IMR-90 (cell line): Measurements from ENCODE around the gene PTRH2. TPM values are rescaled to one million over a fixed set of nuclear protein-coding genes. Genes with fewer than 3 reads are reported as not detected.

Experiments used
- ATAC-seq: fragments of 200-7000 bp; cut with Tn5 transposase; 2 replicates; pipeline ENCODE4 v1.9.1; 2020; ENCODE audit warnings: low read depth, mild to moderate bottlenecking, moderate library complexity
- BruUV-seq: library from RNA; stranded (reverse); fragments of 400-500 nt; replicated peaks from 2 replicates; lab custom pipeline; 2021; lab: Mats Ljungman, UMichigan
- CTCF ChIA-PET: fragments of 300-600 bp; formaldehyde crosslinking; extraction: SDS; loops from one replicate; lab custom pipeline; 2021; ENCODE audit warnings: antibody characterized with exemption; lab: Yijun Ruan, JAX
- POLR2A ChIA-PET: fragments of 300-600 bp; sonication (Branson Sonifier 250); formaldehyde crosslinking; loops from one replicate; lab custom pipeline; 2022; ENCODE audit warnings: antibody characterized with exemption; ENCODE audit not compliant: unreplicated experiment; lab: Charles Lee
- DNase-seq: peaks from one replicate; pipeline ENCODE4 v3.0.0; 2013
- H2AFZ ChIP-seq: replicated peaks from 2 replicates; pipeline ENCODE3; 2013; ENCODE audit warnings: low read length, mild to moderate bottlenecking; ENCODE audit not compliant: poor library complexity
- H2AK5ac ChIP-seq: 2 replicates; pipeline ENCODE4 v1.6.1; 2013; ENCODE audit warnings: low read depth, low read length, inconsistent platforms
- H2AK9ac ChIP-seq: replicated peaks from 2 replicates; pipeline ENCODE3; 2013; ENCODE audit warnings: mild to moderate bottlenecking, low read depth, low read length, moderate library complexity; ENCODE audit not compliant: poor library complexity
- H2BK120ac ChIP-seq: 2 replicates; pipeline ENCODE4 v1.6.1; 2013; ENCODE audit warnings: low read depth, low read length, inconsistent platforms
- H2BK15ac ChIP-seq: 3 replicates; pipeline ENCODE4 v1.6.1; 2013; ENCODE audit warnings: low read depth, low read length, inconsistent platforms
- H2BK20ac ChIP-seq: 2 replicates; pipeline ENCODE4 v1.6.1; 2013; ENCODE audit warnings: low read depth, mild to moderate bottlenecking, inconsistent platforms, low read length, moderate library complexity
- H2BK5ac ChIP-seq: 2 replicates; pipeline ENCODE4 v1.6.1; 2013; ENCODE audit warnings: mild to moderate bottlenecking, low read depth, low read length, inconsistent platforms; ENCODE audit not compliant: poor library complexity, severe bottlenecking
- H3K14ac ChIP-seq: replicated peaks from 2 replicates; pipeline ENCODE4 v1.6.1; 2013; ENCODE audit warnings: low read depth, low read length, inconsistent platforms
- H3K18ac ChIP-seq: 2 replicates; pipeline ENCODE4 v1.6.1; 2013; ENCODE audit warnings: low read depth, low read length, control low read depth
- H3K23ac ChIP-seq: 2 replicates; pipeline ENCODE4 v1.6.1; 2013; ENCODE audit warnings: low read depth, low read length, inconsistent platforms
- H3K27ac ChIP-seq: 2 replicates; pipeline ENCODE4 v1.5.1; 2013; ENCODE audit warnings: mild to moderate bottlenecking, control low read depth, low read length; ENCODE audit not compliant: insufficient read depth
- H3K27me3 ChIP-seq: 2 replicates; pipeline ENCODE4 v1.6.1; 2013; ENCODE audit warnings: low read length; ENCODE audit not compliant: control insufficient read depth, insufficient read depth
- H3K36me3 ChIP-seq: 2 replicates; pipeline ENCODE4 v1.6.1; 2013; ENCODE audit warnings: low read length, mixed read lengths; ENCODE audit not compliant: control insufficient read depth, insufficient read depth
- H3K4ac ChIP-seq: 2 replicates; pipeline ENCODE4 v1.6.1; 2013; ENCODE audit warnings: low read depth, low read length, inconsistent platforms
- H3K4me1 ChIP-seq: 2 replicates; pipeline ENCODE4 v1.6.1; 2013; ENCODE audit warnings: low read length, mixed read lengths; ENCODE audit not compliant: control insufficient read depth, insufficient read depth
- H3K4me2 ChIP-seq: 2 replicates; pipeline ENCODE4 v1.6.1; 2013; ENCODE audit warnings: low read depth, mild to moderate bottlenecking, control low read depth, low read length, moderate library complexity
- H3K4me3 ChIP-seq: 2 replicates; pipeline ENCODE4 v1.5.1; 2013; ENCODE audit warnings: low read depth, mild to moderate bottlenecking, control low read depth, low read length, moderate library complexity; ENCODE audit not compliant: insufficient read depth
- H3K56ac ChIP-seq: 2 replicates; pipeline ENCODE4 v1.6.1; 2013; ENCODE audit warnings: low read length, inconsistent platforms; ENCODE audit not compliant: insufficient read depth; ENCODE audit errors: extremely low read depth
- H3K79me1 ChIP-seq, 2 experiments: 2 replicates each; pipeline ENCODE4 v1.6.1; 2013; ENCODE audit warnings: low read length in 2 of 2, inconsistent platforms in 1 of 2, low read depth in 1 of 2
- H3K9ac ChIP-seq: 2 replicates; pipeline ENCODE4 v1.6.1; 2013; ENCODE audit warnings: low read depth, low read length, control low read depth
- H3K9me1 ChIP-seq: 2 replicates; pipeline ENCODE4 v1.6.1; 2013; ENCODE audit warnings: low read length, inconsistent platforms; ENCODE audit not compliant: insufficient read depth
- H3K9me3 ChIP-seq: 2 replicates; pipeline ENCODE4 v1.6.1; 2013; ENCODE audit warnings: low read length; ENCODE audit not compliant: control insufficient read depth, insufficient read depth
- H4K20me1 ChIP-seq: 2 replicates; pipeline ENCODE4 v1.6.1; 2013; ENCODE audit warnings: low read length, inconsistent platforms; ENCODE audit not compliant: insufficient read depth
- H4K5ac ChIP-seq: 2 replicates; pipeline ENCODE4 v1.6.1; 2013; ENCODE audit warnings: mild to moderate bottlenecking, low read depth, low read length, control low read depth
- H4K8ac ChIP-seq, 2 experiments: 2 replicates each; pipeline ENCODE4 v1.6.1; 2013; ENCODE audit warnings: low read depth in 2 of 2, low read length in 2 of 2, control low read depth in 1 of 2, inconsistent platforms in 1 of 2
- H4K91ac ChIP-seq: 2 replicates; pipeline ENCODE4 v1.6.1; 2013; ENCODE audit warnings: low read depth, low read length, inconsistent platforms; ENCODE audit not compliant: insufficient read depth
- BHLHE40 ChIP-seq: fragments of 150-350 bp; IDR thresholded peaks from 2 replicates; pipeline ENCODE4 v1.6.1; 2016; ENCODE audit warnings: mild to moderate bottlenecking, low read depth, low read length
- CEBPB ChIP-seq: IDR thresholded peaks from 2 replicates; pipeline ENCODE4 v1.6.1; 2012; ENCODE audit warnings: low read depth, low read length, improper control_type of control experiment
- NFE2L2 ChIP-seq: fragments of 150-350 bp; IDR thresholded peaks from 2 replicates; pipeline ENCODE4 v1.6.1; 2016; ENCODE audit warnings: low read depth, mild to moderate bottlenecking, low read length
- whole genome bisulfite sequencing, 2 experiments: methylation state at CpG; one replicate each; pipeline versions ENCODE4 v1.1.5 to v1.1.7; 2013; ENCODE audit warnings: missing lambda C conversion rate in 2 of 2; ENCODE audit not compliant: insufficient read length in 1 of 2; ENCODE audit errors: extremely low coverage in 2 of 2; 5-methylcytosine and 5-hydroxymethylcytosine counted together
- dilution Hi-C: fragments of 300-500 bp; cut with HindIII; formaldehyde crosslinking; loops from one replicate; pipeline ENCODE4 v1.14.3; 2018; ENCODE audit warnings: low sequenced_read_pairs; ENCODE audit not compliant: unreplicated experiment
- in situ Hi-C: fragments of 300-500 bp; cut with MboI; formaldehyde crosslinking; loops from 3 replicates; pipeline ENCODE4 v1.14.3; 2019; ENCODE audit warnings: low sequenced_read_pairs, inconsistent platforms, mixed read lengths
- intact Hi-C: fragments of 100-400 bp; cut with micrococcal nuclease; formaldehyde crosslinking; loops from 2 replicates; pipeline ENCODE4 v1.10.0; 2022
- polyA plus RNA-seq, 3 experiments: library from polyadenylated mRNA; depleted of rRNA; stranded (reverse); fragments of >200 nt; gene quantifications; 2 replicates each; pipeline ENCODE4 v1.2.3, GENCODE V29; 2012; ENCODE audit warnings: low replicate concordance in 1 of 3
- total RNA-seq: library from RNA; depleted of rRNA; stranded (reverse); fragments of >200 nt; gene quantifications from 2 replicates; pipeline ENCODE4 v1.2.3, GENCODE V29; 2012
- TF ChIP-seq, protein P1 (sequence below): fragments of 150-350 bp; IDR thresholded peaks from 2 replicates; pipeline ENCODE4 v1.6.1; 2017; ENCODE audit warnings: mild to moderate bottlenecking, antibody characterized with exemption, low read length, low read depth

Gene PTRH2
- total and polyA plus RNA-seq, 2 of the 4 experiments (the other 2 are of a cell fraction) = 24.9 to 49.7 TPM

DNA sequence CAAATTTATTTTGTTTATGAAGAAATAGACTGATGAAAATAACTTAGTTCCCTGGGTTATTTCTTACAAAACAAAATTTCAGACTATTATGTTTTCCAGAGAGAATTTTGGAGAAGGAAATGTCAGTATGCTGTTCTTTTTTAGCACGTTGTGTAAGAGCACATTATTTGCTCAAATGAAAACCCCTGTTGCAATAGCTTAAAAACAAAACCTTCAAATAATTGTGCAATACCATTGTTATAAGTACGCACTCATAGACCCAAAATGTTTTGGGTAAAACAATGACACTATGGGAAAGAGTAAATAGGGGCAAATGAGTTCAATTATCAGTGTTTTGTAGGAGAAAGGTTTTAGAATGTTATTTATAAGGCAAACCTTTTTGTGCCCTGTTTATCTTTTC is 18.5 kb upstream of the PTRH2 start:
- H3K79me1 ChIP-seq = peaks cover 20 to 63% of the 10 kb centered on the region in 2 experiments
- no peak overlapping the region for H3K23ac ChIP-seq
- no peak overlapping the region for H3K14ac ChIP-seq
- peaks cover 2% of the 10 kb centered on the region; the same call in 1 of the 2 replicates for H4K20me1 ChIP-seq
- no peak overlapping the region for H2BK20ac ChIP-seq
- H3K36me3 ChIP-seq = no peaks in the 10 kb centered on the region
- no peaks in the 10 kb centered on the region for H3K9me3 ChIP-seq
- no peak overlapping the region for H3K18ac ChIP-seq
- no peak overlapping the region for H3K56ac ChIP-seq
- no peaks in the 10 kb centered on the region for H3K27me3 ChIP-seq
- no TSS peak for BruUV-seq
- no peak overlapping the region for H4K91ac ChIP-seq
- no CpG with 5 or more reads among the region's 2 CpGs for WGBS, 2 experiments
- in situ Hi-C loops = no loop called here
- H4K8ac ChIP-seq = no peak overlapping the region
- CTCF ChIA-PET = no interaction called here
- H4K5ac ChIP-seq = no peak overlapping the region
- DNase-seq (no peak), ATAC-seq (no peak; the same call in 1 of the 2 replicates)
- no peak overlapping the region for H3K4ac ChIP-seq
- H2AFZ ChIP-seq = no peak overlapping the region
- no peak overlapping the region for H3K27ac ChIP-seq
- no peak overlapping the region for H3K9ac ChIP-seq
- H3K9me1 ChIP-seq = peaks cover 2% of the 10 kb centered on the region; the same call in 1 of the 2 replicates
- dilution Hi-C loops = no loop called here
- H3K4me2 ChIP-seq = no peak overlapping the region
- no peak overlapping the region for H2AK5ac ChIP-seq
- no peaks in the 10 kb centered on the region for H3K4me1 ChIP-seq
- TF ChIP-seq CEBPB = peak; percentile 91
- no peak for TF ChIP-seq NFE2L2
- TF ChIP-seq, protein P1, sequence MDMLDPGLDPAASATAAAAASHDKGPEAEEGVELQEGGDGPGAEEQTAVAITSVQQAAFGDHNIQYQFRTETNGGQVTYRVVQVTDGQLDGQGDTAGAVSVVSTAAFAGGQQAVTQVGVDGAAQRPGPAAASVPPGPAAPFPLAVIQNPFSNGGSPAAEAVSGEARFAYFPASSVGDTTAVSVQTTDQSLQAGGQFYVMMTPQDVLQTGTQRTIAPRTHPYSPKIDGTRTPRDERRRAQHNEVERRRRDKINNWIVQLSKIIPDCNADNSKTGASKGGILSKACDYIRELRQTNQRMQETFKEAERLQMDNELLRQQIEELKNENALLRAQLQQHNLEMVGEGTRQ = no peak
- TF ChIP-seq BHLHE40 = no peak
- H3K4me3 ChIP-seq = no peak overlapping the region
- H2BK120ac ChIP-seq = no peak overlapping the region
- intact Hi-C loops = no loop called here
- H2BK15ac ChIP-seq = no peak overlapping the region
- H2AK9ac ChIP-seq = no peak overlapping the region
- POLR2A ChIA-PET = no interaction called here
- no peak overlapping the region for H2BK5ac ChIP-seq
